Keratinocyte (primary cell): ENCODE measurements around the gene PPFIBP2.

Experiments
- CTCF ChIP-seq, 3 experiments: IDR thresholded peaks in 1 of 3; conservative IDR thresholded peaks in 1 of 3; optimal IDR thresholded peaks in 1 of 3; 2 replicates in 2 of 3; 3 replicates in 1 of 3; pipeline versions ENCODE3 to v1.5.1; 2011; ENCODE audit warnings: low read length in 3 of 3, mild to moderate bottlenecking in 3 of 3, moderate library complexity in 2 of 3, control low read depth in 1 of 3, inconsistent platforms in 1 of 3; ENCODE audit not compliant: insufficient read depth in 2 of 3; ENCODE audit errors: extremely low read depth in 1 of 3
- EZH2 ChIP-seq: IDR thresholded peaks from one replicate; pipeline ENCODE4 v1.6.1; 2012; ENCODE audit warnings: inconsistent platforms, mild to moderate bottlenecking, low read length, moderate library complexity

GRCh38 chr11:7511401-7511800 lies 2.4 kb upstream of the PPFIBP2 start:
- no peak for TF ChIP-seq CTCF (optimal IDR thresholded peaks at IDR 0.05 in 1 of 3, IDR thresholded peaks at IDR 0.05 in 1 of 3, conservative IDR thresholded peaks at IDR 0.05 in 1 of 3; ENCODE audit: extremely low read depth in 1 of 3, insufficient read depth in 2 of 3, low read length in 3 of 3)
- no peak for TF ChIP-seq EZH2
